A549 (cell line): ENCODE results near the gene ASPSCR1. TPM values are rescaled to one million over a fixed set of nuclear protein-coding genes. Genes with fewer than 3 reads are reported as not detected.

Experiments used
- ATAC-seq, 2 experiments: fragments of 200-7000 bp in 1 of 2; fragments of >200 bp in 1 of 2; cut with Nextera tagmentation in 1 of 2; cut with Tn5 transposase in 1 of 2; 3 replicates each; pipeline versions ENCODE4 v1.8.0 to v1.9.1; 2018 to 2020; ENCODE audit warnings: mild to moderate bottlenecking in 1 of 2, moderate library complexity in 1 of 2
- CTCF ChIA-PET: fragments of 300-600 bp; sonication (Branson Sonifier 250); formaldehyde crosslinking; extraction: SDS; loops from one replicate; lab custom pipeline; 2021; ENCODE audit warnings: antibody characterized with exemption, inconsistent platforms; lab: Yijun Ruan, JAX
- POLR2A ChIA-PET: fragments of 350-600 bp; formaldehyde crosslinking; extraction: SDS; loops from one replicate; lab custom pipeline; 2021; ENCODE audit warnings: antibody characterized with exemption, inconsistent platforms; lab: Yijun Ruan, JAX
- DNase-seq, 2 experiments: peaks; one replicate each; pipeline versions ENCODE4 v3.0.0 to v3.0.0-alpha.2; 2011 to 2016; ENCODE audit warnings: low read depth in 1 of 2, low spot score in 1 of 2
- FAIRE-seq: peaks from 2 replicates; lab custom pipeline; 2011; peaks lifted over from hg19 to GRCh38; lab: Jason Lieb, UNC
- H3K27ac ChIP-seq, 2 experiments: fragments of >200 bp; sonication (Bioruptor Twin); formaldehyde crosslinking; 3 replicates each; pipeline ENCODE4 v1.5.1; 2016 to 2017
- H3K4me1 ChIP-seq: fragments of >200 bp; sonication (Bioruptor Twin); formaldehyde crosslinking; 3 replicates; pipeline ENCODE4 v1.6.1; 2016
- H3K4me2 ChIP-seq: fragments of >200 bp; sonication (Bioruptor Twin); formaldehyde crosslinking; 3 replicates; pipeline ENCODE4 v1.6.1; 2016
- H3K4me3 ChIP-seq: fragments of >200 bp; sonication (Bioruptor Twin); formaldehyde crosslinking; 3 replicates; pipeline ENCODE4 v1.5.1; 2016
- H3K9me3 ChIP-seq: fragments of >200 bp; sonication (Bioruptor Twin); formaldehyde crosslinking; 3 replicates; pipeline ENCODE4 v1.6.1; 2016
- CBX2 ChIP-seq: fragments of 200-600 bp; sonication (generic); IDR thresholded peaks from 2 replicates; pipeline ENCODE4 v1.6.1; 2016; ENCODE audit warnings: low read depth, mild to moderate bottlenecking, borderline replicate concordance
- CBX8 ChIP-seq: fragments of 200-600 bp; sonication (generic); IDR thresholded peaks from 2 replicates; pipeline ENCODE4 v1.6.1; 2016
- CHD4 ChIP-seq: fragments of 200-600 bp; sonication (generic); IDR thresholded peaks from 2 replicates; pipeline ENCODE4 v1.6.1; 2016; ENCODE audit warnings: antibody characterized with exemption, mild to moderate bottlenecking, borderline replicate concordance
- EHF ChIP-seq: fragments of 250-450 bp; sonication (Bioruptor Pico); IDR thresholded peaks from 2 replicates; pipeline ENCODE4 v1.5.0; 2020; ENCODE audit warnings: mild to moderate bottlenecking
- ESRRA ChIP-seq: fragments of 150-350 bp; IDR thresholded peaks from 2 replicates; pipeline ENCODE4 v1.6.1; 2014; ENCODE audit warnings: mild to moderate bottlenecking, low read length, borderline replicate concordance
- FOSL2 ChIP-seq, 2 experiments: fragments of 450-650 bp in 1 of 2; fragments of >200 bp in 1 of 2; sonication (Bioruptor Twin) in 1 of 2; formaldehyde crosslinking; IDR thresholded peaks; 2 replicates each; pipeline versions ENCODE4 v1.5.0 to v1.6.1; 2016 to 2020; ENCODE audit warnings: mild to moderate bottlenecking in 1 of 2, moderate library complexity in 1 of 2
- HDAC2 ChIP-seq: fragments of 200-600 bp; sonication (generic); IDR thresholded peaks from 2 replicates; pipeline ENCODE4 v1.6.1; 2016
- HMGXB4 ChIP-seq: fragments of 250-450 bp; sonication (Bioruptor Pico); IDR thresholded peaks from 2 replicates; pipeline ENCODE4 v1.5.0; 2021; ENCODE audit warnings: mild to moderate bottlenecking, moderate library complexity, borderline replicate concordance
- HOXA7 ChIP-seq: fragments of 250-450 bp; sonication (Bioruptor Pico); IDR thresholded peaks from 2 replicates; pipeline ENCODE4 v1.5.0; 2020; ENCODE audit warnings: mild to moderate bottlenecking, moderate library complexity
- JUN ChIP-seq, 2 experiments: fragments of >200 bp; sonication (Bioruptor Twin); formaldehyde crosslinking; IDR thresholded peaks; 2 replicates in 1 of 2; 3 replicates in 1 of 2; pipeline ENCODE4 v1.6.1; 2016 to 2017
- MAFK ChIP-seq: fragments of 450-650 bp; IDR thresholded peaks from 2 replicates; pipeline ENCODE4 v1.6.1; 2014; ENCODE audit not compliant: partially characterized antibody
- MAX ChIP-seq: IDR thresholded peaks from 2 replicates; pipeline ENCODE4 v1.6.1; 2012
- MYC ChIP-seq: IDR thresholded peaks from 2 replicates; pipeline ENCODE4 v1.6.1; 2012; ENCODE audit warnings: mild to moderate bottlenecking, inconsistent platforms, low read length, improper control_type of control experiment, borderline replicate concordance
- NFE2L2 ChIP-seq: fragments of 150-350 bp; conservative IDR thresholded peaks from 2 replicates; pipeline ENCODE4 v1.6.1; 2014; ENCODE audit warnings: low read length
- PBX3 ChIP-seq: IDR thresholded peaks from 2 replicates; pipeline ENCODE4 v1.6.1; 2012
- PHF8 ChIP-seq: fragments of 200-600 bp; sonication (generic); IDR thresholded peaks from 2 replicates; pipeline ENCODE4 v1.6.1; 2016; ENCODE audit warnings: low read depth, mild to moderate bottlenecking, antibody characterized with exemption, moderate library complexity, borderline replicate concordance
- POLR2A ChIP-seq: IDR thresholded peaks from 2 replicates; pipeline ENCODE4 v1.6.1; 2012; ENCODE audit warnings: mild to moderate bottlenecking, low read length
- POLR2AphosphoS2 ChIP-seq: conservative IDR thresholded peaks from 2 replicates; pipeline ENCODE4 v1.6.1; 2012; ENCODE audit warnings: low read length, improper control_type of control experiment, inconsistent platforms
- RAD21 ChIP-seq, 2 experiments: fragments of >200 bp in 1 of 2; sonication (Bioruptor Twin) in 1 of 2; formaldehyde crosslinking in 1 of 2; IDR thresholded peaks in 1 of 2; conservative IDR thresholded peaks in 1 of 2; 2 replicates in 1 of 2; 3 replicates in 1 of 2; pipeline ENCODE4 v1.6.1; 2012 to 2018; ENCODE audit warnings: inconsistent platforms in 1 of 2
- REST ChIP-seq: fragments of 200-600 bp; sonication (generic); IDR thresholded peaks from 2 replicates; pipeline ENCODE4 v1.6.1; 2016; ENCODE audit warnings: antibody characterized with exemption, mild to moderate bottlenecking, moderate library complexity
- SMC3 ChIP-seq: fragments of >200 bp; sonication (Bioruptor Twin); formaldehyde crosslinking; IDR thresholded peaks from 3 replicates; pipeline ENCODE4 v1.6.1; 2018; ENCODE audit warnings: inconsistent platforms
- SREBF2 ChIP-seq: fragments of 450-650 bp; IDR thresholded peaks from 2 replicates; pipeline ENCODE4 v1.6.1; 2014; ENCODE audit warnings: mild to moderate bottlenecking, moderate library complexity
- TP53 ChIP-seq: fragments of 250-450 bp; sonication (Bioruptor Pico); IDR thresholded peaks from 2 replicates; pipeline ENCODE4 v1.5.0; 2021; ENCODE audit warnings: mild to moderate bottlenecking, moderate library complexity
- WGBS: methylation state at CpG from one replicate; pipeline ENCODE4 v1.1.6; 2017; ENCODE audit errors: missing lambda C conversion rate; 5-methylcytosine and 5-hydroxymethylcytosine counted together
- polyA plus RNA-seq, 4 experiments: library from polyadenylated mRNA; depleted of rRNA in 3 of 4; stranded (reverse); fragments of >200 nt; fragmentation: RNase III in 1 of 4; extraction: RNeasy Plus Mini Kit Qiagen cat#74134 plus additional on column Dnase treatment in 1 of 4; gene quantifications; 2 replicates in 3 of 4; 3 replicates in 1 of 4; pipeline ENCODE4 v1.2.3, GENCODE V29; 2011 to 2017

Gene ASPSCR1
- polyA plus RNA-seq, 2 of the 4 experiments (the other 2 are of a cell fraction) = 12.3 to 25.7 TPM

- peaks cover 19% of the 10 kb centered on the region for H3K4me1 ChIP-seq
- ATAC-seq (no peak), FAIRE-seq (no peak), DNase-seq (no peak)
- no peak for TF ChIP-seq HDAC2
- TF ChIP-seq TP53 (CRISPR knock-in tag) = no peak
- no peak for TF ChIP-seq PHF8
- TF ChIP-seq FOSL2 (IDR thresholded peaks at IDR 0.05) = no peak
- no peak for TF ChIP-seq FOSL2 (CRISPR knock-in tag; IDR thresholded peaks at IDR 0.05)
- no peak for TF ChIP-seq SMC3
- no peak for TF ChIP-seq CBX2
- TF ChIP-seq CHD4 = no peak
- no peak for TF ChIP-seq ESRRA
- no peak for TF ChIP-seq SREBF2
- TF ChIP-seq HOXA7 (CRISPR knock-in tag) = no peak
- no peak overlapping the region for H3K4me3 ChIP-seq
- WGBS = 94% methylated on average over 9 of the region's 9 CpGs
- POLR2A ChIA-PET = interaction anchor here (1.0 kb wide), 1 partner anchor 36 kb away, joined by 4 read pairs; no protein-coding TSS in a partner anchor
- CTCF ChIA-PET = interaction anchor here (0.6 to 21.7 kb wide), 5 partner anchors 25 to 103 kb away, joined by 3 to 191 read pairs (median 13); partner anchors contain the start of genes DCXR, NOTUM and RAC3
- H3K4me2 ChIP-seq = no peak overlapping the region
- no peak overlapping the region for H3K27ac ChIP-seq
- no peaks in the 10 kb centered on the region for H3K9me3 ChIP-seq
Measured at GRCh38 chr17:82062984-82063368, 85.5 kb downstream of the ASPSCR1 start.

GRCh38 chr17:82063424-82064415 is 86.3 kb downstream of the ASPSCR1 start:
- no peak for FAIRE-seq
- DNase-seq = no peak
- Histone ChIP-seq H3K27ac (no peak overlapping the region), H3K4me1 (peaks cover 19% of the 10 kb centered on the region), H3K4me3 (peak overlapping the region; percentile 94; the same call in 1 of the 3 replicates), H3K9me3 (no peaks in the 10 kb centered on the region), H3K4me2 (peak overlapping the region; percentile 99)
- no peak for ATAC-seq
- no peak for TF ChIP-seq MYC
- no peak for TF ChIP-seq RAD21 (conservative IDR thresholded peaks at IDR 0.05 in 1 of 2, IDR thresholded peaks at IDR 0.05 in 1 of 2)
- CTCF ChIA-PET = interaction anchor here (1.1 to 21.7 kb wide), 6 partner anchors 9 to 104 kb away, joined by 3 to 191 read pairs (median 16); partner anchors contain the start of genes DCXR, GPS1, NOTUM and RAC3
- POLR2A ChIA-PET = interaction anchor here (1.0 to 3.1 kb wide), 3 partner anchors 35 to 41 kb away, joined by 3 to 11 read pairs (median 4); partner anchors contain the start of genes CENPX, FASN and LRRC45
- WGBS = 81% methylated on average over 19 of the region's 20 CpGs

- H3K4me2 ChIP-seq = peak overlapping the region; percentile 99
- H3K9me3 ChIP-seq = no peaks in the 10 kb centered on the region
- ChIA-PET CTCF (interaction anchor here (0.7 to 21.7 kb wide), 9 partner anchors 10 to 105 kb away, joined by 3 to 191 read pairs (median 4); partner anchors contain the start of genes DCXR, GPS1, NOTUM and RAC3), POLR2A (interaction anchor here (0.6 to 3.1 kb wide), 2 partner anchors 34 to 171 kb away, joined by 3 to 11 read pairs; partner anchors contain the start of gene FASN)
- peak overlapping the region; percentile 94 to 96 for H3K27ac ChIP-seq
- peaks cover 19% of the 10 kb centered on the region for H3K4me1 ChIP-seq
- no peak for DNase-seq
- H3K4me3 ChIP-seq = peak overlapping the region; percentile 94
- 42% methylated on average over 30 of the region's 36 CpGs for WGBS
- no peak for FAIRE-seq
- peak in 1 of 2 experiments; percentile 3; a peak in 3 of 6 replicates for ATAC-seq
- no peak for TF ChIP-seq MAX
- TF ChIP-seq CHD4 = no peak
- TF ChIP-seq EHF (CRISPR knock-in tag) = no peak
- TF ChIP-seq POLR2AphosphoS2 = no peak
- no peak for TF ChIP-seq JUN (IDR thresholded peaks at IDR 0.05)
- TF ChIP-seq MYC = no peak
- no peak for TF ChIP-seq REST
- no peak for TF ChIP-seq PBX3
- TF ChIP-seq POLR2A = no peak
- no peak for TF ChIP-seq NFE2L2
- TF ChIP-seq MAFK = no peak
- no peak for TF ChIP-seq CBX8
- TF ChIP-seq HMGXB4 (CRISPR knock-in tag) = no peak
Measured at GRCh38 chr17:82064433-82065192, 87.2 kb downstream of the ASPSCR1 start.
